NK-92 (cell line): ENCODE measurements around the gene HECTD1.

Experiments
- DNase-seq: peaks from one replicate; lab custom pipeline; 2025; ENCODE audit not compliant: unreplicated experiment; lab: John Stamatoyannopoulos, UW

HECTD1 gene

DNA sequence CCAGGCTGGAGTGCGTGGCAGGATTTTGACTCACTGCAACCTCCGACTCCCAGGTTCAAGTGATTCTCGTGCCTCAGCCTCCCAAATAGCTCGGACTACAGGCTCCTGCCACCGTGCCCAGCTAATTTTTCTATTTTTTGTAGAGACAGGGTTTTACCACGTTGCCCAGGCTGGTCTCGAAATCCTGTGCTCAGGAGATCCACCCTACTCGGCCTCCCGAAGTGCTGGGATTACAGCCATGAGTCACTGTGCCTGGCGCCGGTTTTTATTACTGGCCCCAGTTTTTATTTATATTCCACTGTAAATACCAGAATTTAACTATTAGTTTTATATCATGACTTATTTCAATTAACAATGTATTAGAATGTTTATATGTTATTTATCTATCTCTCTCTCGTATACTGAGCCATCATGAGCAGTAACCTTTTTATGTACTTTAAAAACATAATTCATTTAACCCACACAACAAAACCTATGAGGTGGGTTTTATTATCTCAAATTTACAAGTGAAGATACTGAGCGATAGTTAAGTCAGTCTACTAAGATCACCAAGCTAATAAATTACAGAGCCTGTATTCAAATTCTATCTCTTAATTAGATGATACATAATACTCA, 47.8 kb downstream of the HECTD1 start:
- no peak for DNase-seq

DNA sequence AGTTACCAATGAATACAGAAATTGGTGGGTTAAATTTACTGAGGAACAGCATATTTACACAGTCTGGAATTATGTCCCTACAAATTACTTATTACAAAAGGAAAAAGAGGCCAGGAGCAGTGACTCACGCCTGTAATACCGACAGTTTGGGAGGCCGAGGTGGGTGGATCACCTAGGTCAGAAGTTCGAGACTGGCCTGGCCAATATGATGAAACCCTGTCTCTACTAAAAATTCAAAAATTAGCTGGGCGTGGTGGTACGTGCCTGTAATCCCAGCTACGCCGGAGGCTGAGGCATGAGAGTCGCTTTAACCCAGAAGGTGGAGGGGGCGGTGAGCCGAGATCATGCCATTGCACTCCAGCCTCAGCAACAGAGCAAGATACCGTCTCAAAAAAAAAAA, 52.6 kb downstream of the HECTD1 start:
- DNase-seq: no peak

DNA sequence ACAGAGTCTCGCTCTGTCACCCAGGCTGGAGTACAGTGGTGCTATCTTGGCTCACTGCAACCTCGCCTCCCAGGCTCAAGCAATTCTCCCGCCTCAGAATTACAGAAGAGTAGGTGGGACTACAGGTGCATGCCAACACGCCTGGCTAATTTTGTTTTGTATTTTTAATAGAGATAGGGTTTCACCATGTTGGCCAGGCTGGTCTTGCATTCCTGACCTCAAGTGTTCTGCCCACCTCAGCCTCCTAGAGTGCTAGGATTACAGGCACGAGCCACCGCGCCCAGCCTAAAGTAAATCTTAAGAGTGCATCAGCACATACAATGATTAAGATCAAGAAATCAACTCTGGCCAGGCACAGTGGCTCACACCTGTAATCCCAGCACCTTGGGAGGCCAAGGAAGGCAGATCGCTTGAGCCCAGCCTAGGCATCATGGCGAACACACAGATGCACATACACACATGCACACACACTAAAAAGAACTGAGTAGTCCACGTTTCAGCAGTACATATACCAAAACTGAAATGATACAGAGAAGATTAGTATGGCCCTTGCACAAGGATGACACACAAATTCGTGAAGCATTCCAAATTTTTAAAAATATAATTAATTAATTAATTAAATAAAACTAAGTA, 65.0 kb downstream of the HECTD1 start:
- no peak for DNase-seq

DNA sequence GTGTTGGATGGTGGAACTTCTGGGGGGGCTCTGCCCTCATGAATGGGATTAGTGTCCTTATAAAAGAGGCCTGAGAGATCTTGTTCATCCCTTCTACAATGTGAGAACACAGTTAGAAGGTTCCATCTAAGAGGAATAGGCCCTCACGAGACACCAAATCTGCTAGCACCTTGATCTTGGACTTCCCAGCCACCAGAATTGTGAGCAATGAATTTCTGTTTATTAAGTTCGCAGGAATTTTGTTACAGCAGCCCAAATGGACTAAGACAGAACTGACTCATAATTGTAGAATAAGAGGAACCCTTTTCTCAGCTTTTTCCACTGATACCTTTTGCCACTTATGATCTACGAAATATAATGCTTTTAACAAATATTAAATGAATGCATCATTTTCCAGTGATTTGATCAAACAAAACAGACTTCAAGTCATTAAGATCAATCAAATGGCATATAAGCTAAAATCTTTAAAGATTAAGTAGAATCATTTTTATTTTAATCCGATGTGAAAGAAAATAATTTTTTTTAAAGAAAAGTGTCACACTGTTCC, 68.2 kb downstream of the HECTD1 start:
- no peak for DNase-seq

DNA sequence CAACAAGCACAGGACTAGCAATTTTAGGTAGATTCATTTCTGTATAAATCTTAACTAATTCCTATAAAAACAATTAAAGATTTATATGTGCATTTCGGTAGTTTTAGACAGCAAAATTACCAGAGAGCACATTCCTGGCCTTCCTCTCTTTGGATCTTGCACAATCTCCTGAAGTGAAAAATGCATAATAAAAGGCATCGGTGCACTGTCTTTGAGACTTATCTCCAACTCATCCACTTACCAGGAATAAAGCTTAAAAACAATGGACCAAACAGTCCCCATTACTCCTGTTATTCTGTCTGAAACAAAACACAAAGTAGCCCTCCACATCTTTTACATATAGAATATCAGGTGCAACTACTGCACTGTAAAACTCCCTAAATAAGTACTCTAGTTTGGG, 69.3 kb downstream of the HECTD1 start:
- no peak for DNase-seq

DNA sequence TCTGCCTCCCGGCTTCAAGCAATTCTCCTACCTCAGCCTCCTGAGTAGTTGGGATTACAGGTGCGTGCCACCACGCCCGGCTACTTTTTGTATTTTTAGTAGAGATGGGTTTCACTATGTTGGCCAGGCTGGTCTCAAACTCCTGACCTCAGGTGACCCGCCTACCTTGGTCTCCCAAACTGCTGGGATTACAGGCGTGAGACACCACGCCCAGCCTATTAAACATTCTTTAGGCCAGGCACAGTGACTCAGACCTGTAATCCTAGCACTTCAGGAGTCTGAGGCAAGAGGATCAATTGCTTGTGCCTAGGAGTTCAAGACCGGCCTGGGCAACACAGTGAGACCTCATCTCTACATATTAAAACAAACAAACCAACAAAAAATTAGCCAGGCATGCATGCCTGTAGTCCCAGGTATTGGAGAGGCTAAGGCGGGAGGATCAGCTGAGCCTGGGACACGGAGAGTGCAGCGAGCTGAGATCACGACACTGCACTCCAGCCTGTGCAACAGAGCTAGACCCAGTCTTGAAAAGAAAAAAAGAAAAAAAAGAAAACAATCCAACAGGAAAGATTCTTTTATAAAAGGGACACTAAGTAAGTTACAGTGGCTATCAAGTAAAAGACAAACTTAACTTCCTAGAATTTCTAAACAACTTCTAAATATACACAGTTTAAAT, 70.2 kb downstream of the HECTD1 start:
- DNase-seq: no peak

DNA sequence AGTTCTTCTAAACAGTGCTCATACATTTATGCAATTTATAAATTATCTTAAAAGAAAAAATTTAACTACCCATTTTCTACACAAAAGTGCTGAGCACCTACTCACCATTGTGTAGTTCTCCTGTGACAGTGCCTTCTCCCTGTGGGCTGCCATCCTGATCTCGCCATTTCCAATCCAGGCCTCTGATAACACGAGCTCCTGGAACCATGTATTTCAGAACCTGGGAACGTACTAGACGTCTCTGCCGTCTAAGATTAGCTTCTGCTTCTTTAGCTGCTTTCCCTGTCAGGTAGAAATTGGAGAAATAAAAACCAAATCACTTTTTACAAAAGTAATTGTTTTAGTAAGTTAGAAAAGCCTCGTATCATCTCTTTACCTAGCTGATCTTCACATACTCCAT, 74.5 kb downstream of the HECTD1 start:
- DNase-seq: no peak

DNA sequence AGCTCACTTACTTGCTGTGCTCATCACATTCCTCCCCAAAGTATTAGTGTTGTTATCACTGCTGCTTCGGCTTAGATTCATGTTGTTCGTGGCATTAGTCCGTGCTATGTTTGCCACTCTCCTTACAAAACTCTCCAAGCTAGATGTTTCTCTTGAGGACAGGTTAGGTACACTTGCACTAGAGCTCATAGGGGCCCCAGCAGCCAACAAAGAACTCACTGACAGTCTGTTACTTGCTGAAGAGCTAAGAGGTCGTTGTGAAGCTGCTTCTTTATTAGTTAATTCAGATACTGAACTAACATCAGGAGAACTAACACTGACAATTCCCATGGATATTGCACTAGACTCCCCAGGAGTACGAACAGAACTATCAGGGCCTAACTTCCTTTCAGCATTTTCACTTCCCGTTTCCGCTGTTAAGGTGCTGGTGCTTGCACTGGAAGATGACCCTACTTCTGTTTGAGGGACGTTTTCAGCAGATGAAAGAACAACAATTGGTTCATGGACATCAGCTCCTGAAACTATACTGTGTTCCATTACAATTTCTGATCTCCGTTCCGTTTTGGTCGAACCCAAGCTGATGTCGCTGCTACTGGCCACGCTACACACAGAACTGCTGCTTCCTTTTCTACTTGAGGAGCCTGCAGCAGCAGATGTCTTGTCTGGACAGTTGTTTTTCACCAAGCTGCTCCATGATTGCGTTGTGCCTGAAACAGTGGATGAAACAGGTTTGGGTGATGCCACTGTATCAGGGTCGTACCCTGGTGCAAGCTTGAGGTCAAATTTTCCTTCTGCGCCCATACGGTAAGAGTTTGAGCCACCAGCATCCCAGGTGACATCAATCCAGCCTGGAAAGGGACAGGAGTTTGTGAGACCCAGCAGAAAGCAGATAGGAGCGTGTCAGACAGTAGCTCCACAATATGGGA, 78.7 kb downstream of the HECTD1 start:
- no peak for DNase-seq

DNA sequence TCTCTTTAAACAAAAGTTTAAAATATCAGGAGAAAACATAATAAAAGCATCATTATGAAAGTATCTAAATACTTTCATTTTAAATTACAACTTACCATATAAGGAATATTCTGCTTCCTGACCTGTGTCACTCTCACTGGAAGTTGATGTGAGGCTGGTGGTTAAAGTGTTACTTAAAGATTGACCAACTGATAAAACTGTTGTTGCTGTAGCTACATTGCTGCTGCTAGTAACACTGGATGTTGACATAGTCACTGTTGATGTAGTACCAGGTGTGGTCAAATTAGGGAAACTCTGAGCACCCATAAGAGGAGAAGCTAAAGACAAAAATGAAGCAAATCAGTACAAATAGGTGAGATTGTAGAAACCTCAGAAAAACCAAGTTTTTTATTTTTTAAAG, 79.9 kb downstream of the HECTD1 start:
- no peak for DNase-seq

DNA sequence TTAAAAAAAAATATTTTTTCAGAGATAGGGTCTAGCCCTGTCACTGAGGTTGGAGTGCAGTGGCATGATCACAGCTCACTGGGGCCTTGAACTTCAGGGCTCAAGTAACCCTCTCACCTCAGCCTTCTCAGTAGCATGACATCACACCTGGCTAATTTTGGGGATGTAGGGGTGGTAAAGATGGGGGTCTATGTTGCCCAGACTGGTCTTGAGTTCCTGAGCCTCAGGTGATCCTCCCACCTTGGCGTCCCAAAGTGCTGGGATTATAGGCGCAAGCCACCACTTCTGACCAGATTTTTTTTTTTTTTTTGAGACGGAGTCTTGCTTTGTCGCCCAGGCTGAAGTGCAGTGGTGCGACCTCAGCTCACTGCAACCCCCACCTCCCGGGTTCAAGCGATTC, 80.9 kb downstream of the HECTD1 start:
- DNase-seq: no peak

DNA sequence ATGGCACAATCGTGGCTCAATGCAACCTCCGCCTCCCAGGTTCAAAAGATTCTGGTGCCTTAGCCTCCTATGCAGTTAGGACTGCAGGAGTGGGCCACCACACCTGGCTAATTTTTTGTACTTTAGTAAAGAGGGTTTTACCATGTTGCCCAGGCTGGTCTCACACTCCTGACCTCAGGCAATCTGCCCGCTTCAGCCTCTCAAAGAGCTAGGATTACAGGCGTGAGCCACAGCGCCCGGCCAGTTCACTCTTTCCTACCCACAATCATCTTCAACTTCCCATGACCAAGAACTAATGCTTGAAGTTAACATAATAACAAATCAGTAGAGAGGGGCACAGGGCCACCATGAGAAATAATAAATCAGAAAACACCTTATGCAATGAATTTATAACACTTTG, 82.4 kb downstream of the HECTD1 start:
- DNase-seq: no peak

DNA sequence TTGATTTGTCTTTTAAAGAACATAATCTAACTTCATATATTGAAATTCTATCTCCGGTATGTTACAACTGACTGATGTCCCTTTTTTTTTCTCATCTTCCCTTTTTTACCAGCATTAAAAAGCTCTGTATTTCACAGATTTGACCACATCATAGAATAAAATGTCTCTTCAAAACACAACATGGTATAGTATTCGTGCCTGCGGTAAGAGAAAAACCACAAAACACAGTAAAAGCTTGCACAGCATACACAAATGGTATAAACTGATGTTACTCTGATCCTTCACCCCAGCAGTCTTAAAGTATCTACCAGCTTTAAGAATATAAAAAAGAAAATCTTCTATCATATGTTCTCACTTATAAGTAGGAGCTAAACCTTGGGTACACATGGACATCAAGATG, 83.4 kb downstream of the HECTD1 start:
- DNase-seq: no peak

DNA sequence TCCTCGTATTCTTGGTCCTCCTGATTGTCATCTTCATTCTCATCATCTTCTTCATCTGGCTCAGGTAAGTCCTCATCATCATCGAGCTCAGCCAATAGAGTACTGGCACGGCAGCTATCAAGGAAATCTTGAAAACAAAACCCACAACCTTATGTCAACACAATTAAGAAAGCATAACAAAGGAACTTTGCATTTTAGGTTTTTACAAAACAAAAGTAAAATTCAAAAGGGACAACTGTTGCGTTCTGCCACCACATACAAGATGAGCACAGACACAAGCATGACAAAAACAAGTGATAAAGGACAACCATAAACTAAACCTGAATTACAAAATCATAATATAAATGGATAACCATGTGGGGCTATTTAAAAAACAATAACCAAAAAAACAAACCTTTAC, 84.7 kb downstream of the HECTD1 start:
- DNase-seq: no peak

DNA sequence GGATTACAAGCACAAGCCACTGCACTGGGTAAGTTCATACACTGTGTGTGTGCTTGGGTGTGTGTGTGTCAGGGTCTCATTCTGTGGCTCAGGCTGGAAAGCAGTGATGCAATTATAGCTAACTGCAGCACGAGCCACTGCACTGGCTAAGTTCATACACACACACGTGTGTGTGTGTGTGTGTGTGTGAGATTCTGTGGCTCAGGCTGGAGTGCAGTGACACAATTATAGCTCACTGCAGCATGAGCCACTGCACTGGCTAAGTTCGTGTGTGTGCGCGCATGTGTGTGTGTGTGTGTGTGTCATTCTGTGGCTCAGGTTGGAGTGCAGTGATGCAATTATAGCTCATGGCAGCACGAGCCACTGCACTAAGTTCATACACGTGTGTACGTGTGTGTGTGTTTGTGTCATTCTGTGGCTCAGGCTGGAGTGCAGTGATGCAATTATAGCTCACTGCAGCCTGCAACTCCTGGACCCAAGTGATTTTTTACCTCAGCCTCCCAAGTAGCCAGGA, 85.4 kb downstream of the HECTD1 start:
- DNase-seq: no peak

DNA sequence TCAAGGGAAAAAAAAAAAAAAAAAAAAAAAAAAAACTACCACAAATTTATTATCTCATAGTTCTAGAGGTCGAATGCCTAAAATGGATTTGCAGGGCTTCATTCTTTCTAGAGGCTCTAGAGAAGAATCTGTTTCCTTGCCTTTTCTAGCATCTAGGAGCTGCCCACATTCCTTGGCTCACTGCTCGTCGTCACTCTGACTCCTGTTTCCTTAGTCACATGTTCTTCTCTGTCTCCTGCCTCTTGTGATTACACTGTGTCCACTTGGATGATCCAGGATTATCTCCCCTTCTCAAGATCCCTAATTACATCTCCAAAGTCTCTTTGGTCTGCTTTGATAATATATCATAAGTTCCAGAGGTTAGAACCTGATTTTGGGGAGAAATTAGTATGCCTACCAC, 88.7 kb downstream of the HECTD1 start:
- no peak for DNase-seq

DNA sequence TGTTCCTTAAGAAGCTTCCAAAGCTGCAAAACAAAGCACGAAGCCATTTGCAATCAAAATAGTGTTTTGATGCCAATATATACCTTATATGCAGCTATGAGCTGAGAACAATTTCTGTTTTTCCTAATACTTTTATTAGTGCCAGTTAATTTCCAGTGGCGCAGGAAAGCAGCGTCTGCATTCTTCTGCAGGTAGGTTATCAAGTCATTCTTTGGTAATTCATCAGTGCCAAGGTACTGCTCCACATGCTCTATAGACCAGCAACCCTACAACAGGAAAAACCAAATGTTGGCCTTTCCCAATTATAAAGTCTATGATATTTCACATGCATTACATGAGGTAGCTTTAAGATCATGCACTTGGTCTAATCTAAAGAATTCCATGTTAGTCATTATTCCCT, 93.8 kb downstream of the HECTD1 start:
- DNase-seq: no peak

DNA sequence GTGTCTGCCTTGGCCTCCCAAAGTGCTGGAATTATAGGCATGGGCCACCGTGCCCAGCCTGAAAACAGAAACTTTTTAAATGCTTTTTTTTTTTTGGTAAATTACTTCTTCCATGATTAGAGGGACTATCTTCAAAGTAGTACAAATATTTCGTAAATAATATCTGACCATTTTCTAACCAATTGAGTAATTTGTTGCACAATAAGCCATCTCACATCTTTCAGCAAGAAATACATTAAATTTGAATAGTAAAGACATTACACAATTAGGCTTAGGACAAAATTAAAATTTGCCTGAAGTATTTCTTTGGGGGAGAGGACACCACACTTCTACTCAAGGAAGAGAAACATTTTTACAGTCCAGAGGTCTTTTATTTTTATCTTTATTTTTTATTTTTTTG, 96.7 kb downstream of the HECTD1 start:
- DNase-seq: no peak

DNA sequence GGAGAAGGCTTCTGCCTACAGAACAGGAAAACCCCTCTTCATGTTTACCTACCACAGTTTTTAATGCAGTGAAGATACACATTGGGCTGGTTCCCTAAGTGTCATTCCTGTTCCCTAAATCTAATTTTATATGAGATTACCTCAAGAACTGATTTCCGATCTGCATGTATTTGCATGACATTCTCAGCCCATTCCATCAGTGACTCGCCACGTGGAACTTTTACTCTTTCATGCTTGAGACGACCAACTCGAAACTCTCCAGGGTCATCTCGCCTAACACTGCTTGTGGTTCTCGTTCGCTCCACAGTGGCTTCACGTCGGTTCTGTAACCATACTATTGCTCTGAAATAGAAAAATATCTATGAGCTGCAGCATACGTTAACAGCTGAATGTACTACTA, 98.3 kb downstream of the HECTD1 start:
- DNase-seq: no peak

DNA sequence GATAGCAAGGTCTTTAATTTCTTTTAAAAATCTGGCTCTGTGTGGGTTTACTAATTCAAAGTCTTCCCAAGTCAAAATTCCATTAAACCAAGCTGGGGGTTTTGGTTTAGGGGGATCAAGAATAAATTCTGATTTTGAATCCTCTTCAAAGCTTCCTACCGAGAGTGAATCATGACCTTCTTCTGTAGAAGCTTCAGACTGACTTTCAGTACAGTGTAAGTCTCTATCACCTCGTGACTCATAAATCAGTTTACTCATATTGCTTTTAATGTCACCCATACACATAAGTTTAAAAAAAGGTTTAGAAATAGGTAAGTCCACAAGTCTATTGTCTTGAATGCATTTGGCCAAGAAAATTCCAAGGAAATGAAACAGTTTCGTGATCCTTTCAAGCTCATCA, 100.8 kb downstream of the HECTD1 start:
- DNase-seq: no peak

DNA sequence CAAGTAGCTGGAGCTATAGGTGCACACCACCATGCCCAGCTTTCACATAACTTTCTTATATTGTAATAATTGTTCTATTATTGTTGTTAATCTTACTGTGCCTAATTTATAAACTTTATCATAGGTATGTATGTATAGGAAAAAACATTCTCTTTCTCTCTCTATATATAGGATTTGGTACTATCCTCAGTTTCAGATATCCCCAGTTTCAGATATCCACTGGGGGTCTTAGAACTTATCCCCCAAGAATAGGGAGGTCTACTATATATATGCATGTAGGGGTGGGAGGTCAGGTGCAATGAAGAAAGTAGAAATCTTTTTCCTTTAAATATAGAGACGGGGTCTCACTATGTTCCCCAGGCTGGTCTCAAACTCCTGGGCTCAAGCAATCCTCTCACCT, 110.5 kb downstream of the HECTD1 start:
- no peak for DNase-seq

DNA sequence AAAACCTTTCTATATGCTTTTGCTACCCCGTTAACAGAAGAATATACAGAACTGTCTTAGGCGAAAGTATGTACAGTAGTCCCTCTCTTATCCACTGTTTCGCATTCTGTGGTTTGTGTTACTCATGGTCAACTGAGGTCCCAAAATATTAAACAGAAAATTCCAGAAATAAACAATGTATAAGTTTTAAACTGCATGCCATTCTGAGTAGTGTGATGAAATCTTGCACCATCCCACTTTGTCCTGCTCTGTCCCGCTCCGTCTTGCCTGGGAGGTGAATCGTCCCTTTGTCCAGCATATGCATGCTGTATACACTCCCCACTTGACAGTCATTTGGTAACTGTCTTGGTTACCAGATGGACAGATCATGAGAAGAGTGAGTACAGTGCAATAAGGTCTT, 111.3 kb downstream of the HECTD1 start:
- no peak for DNase-seq
